ENCODE data around the gene FAM114A1. TPM values are rescaled to one million over a fixed set of nuclear protein-coding genes. Genes with fewer than 3 reads are reported as not detected.

FAM114A1 gene
- total and polyA plus RNA-seq, 2 of the 4 experiments (the other 2 are of a cell fraction) = 135 to 649 TPM

- Histone ChIP-seq H2AFZ (replicated peaks; ENCODE audit: low read length, poor library complexity) (no peak overlapping the region), H3K14ac (replicated peaks; ENCODE audit: low read depth, low read length) (no peak overlapping the region), H4K5ac (ENCODE audit: low read depth, low read length) (no peak overlapping the region), H2BK120ac (ENCODE audit: low read depth, low read length) (no peak overlapping the region), H3K4me2 (ENCODE audit: low read depth, low read length) (no peak overlapping the region), H3K18ac (ENCODE audit: low read depth, low read length) (no peak overlapping the region; the same call in 1 of the 2 replicates), H3K36me3 (ENCODE audit: control insufficient read depth, insufficient read depth, low read length) (no peaks in the 10 kb centered on the region), H2AK5ac (ENCODE audit: low read depth, low read length) (no peak overlapping the region), H3K4me1 (ENCODE audit: control insufficient read depth, insufficient read depth, low read length) (peaks cover 9% of the 10 kb centered on the region), H4K20me1 (ENCODE audit: insufficient read depth, low read length) (no peaks in the 10 kb centered on the region), H3K9ac (ENCODE audit: low read depth, low read length) (no peak overlapping the region), H3K23ac (ENCODE audit: low read depth, low read length) (no peak overlapping the region), H4K8ac (ENCODE audit: low read depth in 2 of 2, low read length in 2 of 2) (no peak overlapping the region), H3K27me3 (ENCODE audit: control insufficient read depth, insufficient read depth, low read length) (no peaks in the 10 kb centered on the region), H3K9me1 (ENCODE audit: insufficient read depth, low read length) (no peaks in the 10 kb centered on the region; the same call in 1 of the 2 replicates), H3K79me1 (ENCODE audit: low read depth in 1 of 2, low read length in 2 of 2) (no peaks in the 10 kb centered on the region), H2BK15ac (ENCODE audit: low read depth, low read length) (no peak overlapping the region), H3K4ac (ENCODE audit: low read depth, low read length) (no peak overlapping the region), H3K27ac (ENCODE audit: insufficient read depth, low read length) (no peak overlapping the region), H3K4me3 (ENCODE audit: insufficient read depth, low read depth, low read length) (no peak overlapping the region), H2AK9ac (replicated peaks; ENCODE audit: low read depth, low read length, poor library complexity) (no peak overlapping the region), H2BK5ac (ENCODE audit: low read depth, low read length, poor library complexity, severe bottlenecking) (no peak overlapping the region), H2BK20ac (ENCODE audit: low read depth, low read length) (no peak overlapping the region; the same call in none of the 2 replicates), H3K56ac (ENCODE audit: extremely low read depth, insufficient read depth, low read length) (no peak overlapping the region), H4K91ac (ENCODE audit: insufficient read depth, low read depth, low read length) (no peak overlapping the region), H3K9me3 (ENCODE audit: control insufficient read depth, insufficient read depth, low read length) (0 out of 2 replicates have a peak, but pooled peaks cover 4% of the 10 kb centered on the region)
- no CpG with 5 or more reads among the region's 5 CpGs for WGBS, 2 experiments (ENCODE audit: extremely low coverage in 2 of 2, insufficient read length in 1 of 2)
- no peak for TF ChIP-seq ELK1 (IDR thresholded peaks at IDR 0.05; ENCODE audit: borderline replicate concordance, low read depth, low read length)
- no peak for TF ChIP-seq CEBPB (IDR thresholded peaks at IDR 0.05; ENCODE audit: low read depth, low read length)
- TF ChIP-seq SMC3 (IDR thresholded peaks at IDR 0.05; ENCODE audit: low read depth, low read length) = no peak
- TF ChIP-seq FOS (IDR thresholded peaks at IDR 0.05; ENCODE audit: low read depth, low read length) = no peak
- TF ChIP-seq CHD1 (IDR thresholded peaks at IDR 0.05; ENCODE audit: low read depth, low read length) = no peak
- in situ Hi-C loops (cut with MboI; ENCODE audit: low sequenced_read_pairs) (no loop called here), dilution Hi-C loops (cut with HindIII; ENCODE audit: low sequenced_read_pairs, unreplicated experiment) (no loop called here), intact Hi-C loops (cut with micrococcal nuclease) (no loop called here)
- ATAC-seq (ENCODE audit: low read depth) (no peak), DNase-seq (no peak)
- ChIA-PET CTCF (no interaction called here), POLR2A (ENCODE audit: unreplicated experiment) (no interaction called here)
- no TSS peak for BruUV-seq (replicated peaks)
Measured at GRCh38 chr4:38822748-38823303, 44.8 kb upstream of the FAM114A1 start.
